H54 (cell line): Measurements from ENCODE around the gene TMPRSS11A.

Experiments used
- DNase-seq: peaks from one replicate; pipeline ENCODE4 v3.0.0; 2011; ENCODE audit warnings: low spot score, mixed read lengths; ENCODE audit not compliant: insufficient read length
- FAIRE-seq: peaks from 3 replicates; lab custom pipeline; 2011; peaks lifted over from hg19 to GRCh38; lab: Jason Lieb, UNC
- POLR2A ChIP-seq: IDR thresholded peaks from 2 replicates; pipeline ENCODE4 v1.6.1; 2011; ENCODE audit warnings: low read depth, mild to moderate bottlenecking, low read length

Gene TMPRSS11A

DNA sequence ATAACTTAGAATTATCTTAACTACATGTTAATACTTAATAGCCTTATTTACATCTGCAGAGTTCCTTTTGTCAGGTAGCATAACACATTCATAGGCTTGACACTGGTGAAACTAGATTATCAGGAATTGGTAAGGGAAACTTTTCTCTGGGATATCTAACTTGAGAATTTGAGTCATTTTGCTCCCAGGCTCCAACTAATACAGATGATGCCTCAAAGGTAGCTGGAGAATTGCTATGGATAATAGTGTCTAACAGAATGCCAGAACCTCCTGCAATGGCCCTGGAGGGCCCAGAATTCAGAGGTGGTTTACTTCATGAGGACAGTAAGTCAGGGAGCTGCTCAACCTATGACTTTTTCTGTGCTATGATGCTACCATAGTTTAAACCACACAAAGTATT, 65.6 kb downstream of the TMPRSS11A start:
- no peak for TF ChIP-seq POLR2A
- no peak for FAIRE-seq
- no peak for DNase-seq

DNA sequence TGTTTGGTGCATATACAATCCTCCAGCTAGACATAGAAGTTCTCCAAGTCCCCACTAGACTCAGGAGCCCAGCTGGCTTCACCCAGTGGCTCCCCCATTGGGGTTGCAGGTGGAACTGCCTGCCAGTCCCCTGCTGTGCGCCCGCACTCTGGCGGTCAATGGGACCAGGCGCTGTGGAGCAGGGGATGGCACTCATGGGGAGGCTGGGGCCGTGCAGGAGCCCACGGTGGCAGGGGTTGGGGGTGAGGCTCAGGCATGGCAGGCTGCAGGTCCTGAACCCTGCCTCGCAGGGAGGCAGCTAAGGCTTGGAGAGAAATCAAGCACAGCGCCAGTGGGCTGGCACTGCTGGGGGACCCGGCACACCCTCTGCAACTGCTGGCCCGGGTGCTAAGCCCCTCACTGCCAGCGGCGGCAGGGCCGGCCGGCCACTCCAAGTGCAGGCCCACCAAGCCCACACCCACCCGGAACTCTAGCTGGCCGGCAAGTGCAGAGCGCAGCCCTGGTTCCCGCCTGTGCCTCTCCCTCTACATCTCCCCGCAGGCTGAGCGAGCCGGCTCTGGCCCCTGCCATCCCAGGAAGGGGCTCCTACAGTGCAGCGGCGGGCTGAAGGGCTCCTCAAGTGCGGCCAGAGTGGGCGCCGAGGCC, 66.8 kb downstream of the TMPRSS11A start:
- DNase-seq (no peak), FAIRE-seq (no peak)
- TF ChIP-seq POLR2A = no peak

DNA sequence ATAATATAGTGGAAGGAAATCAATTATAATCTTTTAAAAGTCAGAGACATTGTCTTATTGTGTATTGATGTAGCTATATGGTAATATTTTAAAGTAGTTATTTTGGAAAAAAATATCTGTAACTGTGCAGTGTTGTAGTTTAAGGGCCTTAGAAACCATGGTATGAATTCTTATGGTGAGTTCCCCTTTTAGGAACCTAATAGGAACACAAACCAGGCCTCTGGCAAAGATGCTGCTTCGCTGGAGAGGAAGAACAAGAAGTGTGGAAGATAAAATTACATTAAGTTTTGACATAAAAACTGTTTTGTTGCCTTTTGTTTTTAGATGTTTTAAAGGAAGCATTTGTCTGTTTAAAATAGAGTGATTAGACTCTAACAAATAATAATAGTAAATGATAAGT, 68.6 kb downstream of the TMPRSS11A start:
- no peak for TF ChIP-seq POLR2A
- DNase-seq (no peak), FAIRE-seq (no peak)

DNA sequence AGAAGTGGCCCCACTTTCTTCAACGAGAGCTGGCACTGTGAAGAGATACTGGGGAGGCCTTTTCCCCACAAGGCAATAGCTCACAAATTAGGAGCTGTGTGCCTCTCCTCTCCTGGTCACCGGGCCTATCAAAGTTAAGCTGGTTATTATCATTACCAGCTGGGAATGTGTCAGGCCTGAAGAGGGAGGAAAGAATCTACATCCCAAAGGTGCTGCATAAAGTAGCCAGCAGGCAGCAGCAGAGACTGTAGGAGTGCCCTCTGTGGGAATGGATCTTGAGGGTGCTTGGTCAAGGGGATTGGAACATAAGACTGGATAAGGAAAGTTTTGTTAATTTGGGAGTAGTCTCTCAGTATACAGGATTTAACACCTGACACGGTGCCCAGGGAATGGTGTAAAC, 70.4 kb downstream of the TMPRSS11A start:
- FAIRE-seq = no peak
- DNase-seq = no peak
- no peak for TF ChIP-seq POLR2A

DNA sequence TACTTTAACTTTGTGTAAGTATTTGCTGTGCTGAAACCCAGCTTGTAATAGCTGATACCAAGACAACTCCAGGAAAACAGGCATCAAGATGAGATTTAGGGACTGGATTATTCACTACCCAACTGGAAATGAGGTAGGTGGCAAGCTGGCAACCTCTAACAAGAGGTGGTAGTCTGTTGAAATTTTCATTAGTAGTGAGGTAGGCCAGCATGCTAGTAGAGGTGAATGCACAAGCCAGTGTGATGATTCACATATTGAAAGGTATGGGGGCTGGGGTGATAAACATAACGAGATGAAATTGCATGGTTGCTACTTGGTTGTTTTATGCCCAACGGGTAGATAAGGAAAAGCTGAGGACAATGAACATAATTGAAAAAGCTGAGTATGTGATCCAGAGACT, 71.0 kb downstream of the TMPRSS11A start:
- no peak for DNase-seq
- TF ChIP-seq POLR2A = no peak
- FAIRE-seq = no peak

DNA sequence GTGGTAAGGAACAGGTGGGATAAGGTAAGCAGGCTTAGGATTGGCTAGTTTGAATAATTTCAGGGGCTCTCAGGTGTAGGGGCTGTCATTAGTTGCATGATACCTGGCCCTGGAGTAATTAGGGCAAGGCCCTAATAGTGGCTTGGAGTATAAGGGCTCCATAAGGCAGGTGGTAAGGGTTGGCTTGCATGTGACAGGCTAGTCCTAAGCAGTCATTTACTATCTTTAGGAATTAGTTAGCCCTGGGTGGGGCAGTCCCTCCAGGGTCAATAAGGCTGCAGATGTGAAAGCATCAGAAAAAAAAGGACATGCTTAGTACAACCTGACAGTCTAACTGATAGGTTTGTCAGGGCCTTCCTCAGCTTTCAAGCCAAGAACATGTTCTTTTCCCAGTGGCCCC, 71.6 kb downstream of the TMPRSS11A start:
- FAIRE-seq = no peak
- DNase-seq = no peak
- TF ChIP-seq POLR2A = no peak

DNA sequence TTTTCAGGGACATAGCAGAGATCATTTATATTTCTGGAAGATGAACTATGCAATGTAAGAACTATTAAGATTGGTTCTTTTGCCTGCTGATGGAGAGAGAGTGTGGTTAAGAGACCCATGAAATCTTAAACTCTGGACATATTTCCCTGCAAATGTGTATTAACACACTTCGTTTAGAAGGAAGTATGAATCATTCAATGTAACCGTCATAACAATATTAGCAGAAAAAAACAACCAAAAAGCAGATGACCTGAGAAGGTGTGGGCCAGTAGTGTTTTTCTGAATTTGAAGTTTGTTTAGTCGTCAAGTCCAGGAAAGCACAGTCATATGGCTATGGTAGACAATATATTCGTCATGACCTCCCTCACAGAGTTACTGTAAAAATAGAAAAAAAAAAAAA, 77.0 kb downstream of the TMPRSS11A start:
- TF ChIP-seq POLR2A = no peak
- DNase-seq (no peak), FAIRE-seq (no peak)

DNA sequence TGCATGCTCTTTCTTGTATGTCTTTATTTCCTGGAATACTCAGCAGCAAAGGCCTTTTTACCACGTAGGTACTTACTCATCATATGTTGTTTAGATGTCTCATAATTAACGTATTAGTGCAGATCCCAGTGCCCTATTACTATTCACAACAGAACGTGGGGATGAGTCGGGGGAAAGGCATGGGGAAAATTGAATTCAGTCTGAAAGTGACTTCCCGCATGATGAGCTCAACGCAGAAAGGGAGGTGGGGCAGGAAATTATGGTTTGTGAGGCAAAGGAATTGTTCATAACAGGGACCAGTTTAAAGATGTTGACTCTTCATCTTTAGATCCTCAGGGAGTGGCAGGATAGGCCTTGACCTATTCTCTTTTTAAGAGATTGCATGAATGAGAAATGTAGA, 77.5 kb downstream of the TMPRSS11A start:
- no peak for TF ChIP-seq POLR2A
- no peak for DNase-seq
- FAIRE-seq = peak; percentile 48

DNA sequence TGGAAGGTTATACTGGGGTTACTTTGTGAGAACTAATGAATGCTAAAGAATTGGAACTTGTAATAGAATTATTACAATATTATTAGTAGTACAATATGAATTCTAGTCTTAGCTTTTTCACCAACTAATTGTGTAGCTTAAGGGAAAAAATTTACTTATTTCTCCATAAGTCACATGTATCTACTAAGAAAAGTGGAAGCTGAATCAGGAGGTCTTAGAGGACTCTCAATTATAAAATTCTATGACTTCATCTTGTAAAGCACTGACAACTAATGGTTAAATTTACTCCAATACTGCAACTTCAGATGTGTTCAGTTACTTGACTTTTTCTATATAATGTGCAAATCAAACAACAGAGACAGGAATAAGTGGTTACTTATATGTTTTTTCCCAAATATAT, 78.6 kb downstream of the TMPRSS11A start:
- no peak for TF ChIP-seq POLR2A
- DNase-seq = no peak
- FAIRE-seq = no peak

DNA sequence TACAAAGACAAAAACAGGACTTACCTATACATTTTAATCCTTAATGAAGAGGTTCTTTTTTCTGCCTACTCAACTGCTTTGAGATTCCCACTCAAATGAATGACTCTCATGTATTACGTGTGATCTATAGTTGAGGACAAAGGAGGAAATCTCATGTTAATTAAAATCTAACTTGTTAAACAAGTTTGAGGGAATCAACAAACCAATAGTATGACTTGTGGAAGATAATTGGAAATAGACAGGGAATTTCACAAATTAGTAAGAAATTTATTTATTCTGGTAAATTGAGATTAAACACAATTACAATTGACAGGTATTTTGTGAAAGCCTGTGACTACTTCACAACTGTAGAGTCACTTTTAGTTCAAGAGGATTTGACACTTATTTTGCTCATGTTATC, 79.4 kb downstream of the TMPRSS11A start, which contains the start of gene TMPRSS11D:
TMPRSS11D (minus strand) TSS at position 101 of the 400 bp plus-strand sequence; CDS start at position 32, 69 bp downstream.
- no peak for TF ChIP-seq POLR2A
- FAIRE-seq (no peak), DNase-seq (no peak)

DNA sequence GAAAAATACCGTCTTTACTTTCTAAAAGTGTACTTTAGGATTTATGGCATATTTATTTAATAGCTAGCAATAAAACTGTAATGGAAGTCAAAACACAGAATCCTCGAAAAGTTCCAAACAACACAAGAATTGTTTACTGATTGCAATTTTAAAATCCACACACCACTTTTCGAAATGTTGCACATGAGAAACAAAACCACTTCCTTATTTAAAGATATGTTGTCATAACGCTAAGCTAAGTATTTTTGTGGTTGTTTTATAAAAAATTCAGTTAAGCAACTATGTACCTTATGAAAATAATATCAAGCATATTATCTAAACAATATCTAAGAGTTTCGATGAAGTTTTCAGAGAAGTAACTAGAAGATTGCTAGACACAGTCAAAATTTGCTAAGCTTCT, 79.8 kb downstream of the TMPRSS11A start:
- TF ChIP-seq POLR2A = no peak
- FAIRE-seq (no peak), DNase-seq (no peak)

DNA sequence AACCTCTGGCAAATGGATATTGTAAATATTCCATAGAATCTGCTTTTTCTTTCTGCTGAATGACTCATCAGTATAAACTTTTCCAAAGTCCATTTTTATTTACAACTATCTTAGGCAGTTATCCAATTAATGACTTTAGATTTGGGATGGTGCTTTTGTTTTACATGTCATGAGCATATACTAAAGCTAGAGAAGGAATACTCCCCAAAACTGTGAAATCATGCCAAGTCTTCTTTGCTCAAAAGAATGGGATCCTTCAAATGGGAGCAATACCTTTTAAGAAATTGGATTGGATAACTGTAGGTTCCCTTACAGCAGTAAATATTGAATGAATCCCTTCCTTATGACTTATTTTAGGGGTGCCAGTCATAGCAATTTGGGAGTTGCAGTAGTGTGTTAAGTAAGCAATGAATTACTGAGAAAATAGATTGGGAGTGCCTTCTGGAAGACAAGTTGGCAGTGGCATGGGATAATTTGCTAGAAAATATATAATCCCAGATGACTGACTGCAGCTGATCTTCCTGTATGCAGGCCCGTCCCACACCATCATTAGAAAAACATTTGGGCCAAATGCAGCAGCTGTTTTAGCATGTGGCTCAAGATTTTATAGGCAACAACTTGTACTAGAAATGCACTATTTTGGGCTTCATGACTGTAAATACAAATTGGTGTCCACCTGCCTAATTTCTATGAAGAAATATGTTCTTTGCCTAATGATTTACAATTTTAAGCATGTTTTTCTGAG, 82.3 kb downstream of the TMPRSS11A start:
- FAIRE-seq = no peak
- no peak for TF ChIP-seq POLR2A
- no peak for DNase-seq

DNA sequence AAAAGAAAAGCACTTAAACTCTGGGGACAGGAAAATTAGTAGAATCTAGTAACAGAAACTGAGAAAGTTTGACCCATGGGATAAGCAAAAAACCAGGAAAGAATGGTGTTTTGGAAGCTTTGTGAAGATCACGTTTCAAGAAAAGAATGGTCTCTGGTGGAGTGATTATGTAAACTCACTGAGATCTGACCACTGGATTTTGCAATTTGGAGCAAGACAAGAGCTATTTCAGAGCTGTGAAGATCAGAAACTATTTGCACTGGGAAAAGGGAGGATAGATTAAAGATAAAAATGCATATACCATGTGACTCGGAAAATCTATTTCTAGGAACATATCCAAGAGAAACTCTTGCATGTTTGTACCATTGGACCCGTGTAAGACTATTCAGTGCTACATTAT, 83.8 kb downstream of the TMPRSS11A start:
- FAIRE-seq = no peak

DNA sequence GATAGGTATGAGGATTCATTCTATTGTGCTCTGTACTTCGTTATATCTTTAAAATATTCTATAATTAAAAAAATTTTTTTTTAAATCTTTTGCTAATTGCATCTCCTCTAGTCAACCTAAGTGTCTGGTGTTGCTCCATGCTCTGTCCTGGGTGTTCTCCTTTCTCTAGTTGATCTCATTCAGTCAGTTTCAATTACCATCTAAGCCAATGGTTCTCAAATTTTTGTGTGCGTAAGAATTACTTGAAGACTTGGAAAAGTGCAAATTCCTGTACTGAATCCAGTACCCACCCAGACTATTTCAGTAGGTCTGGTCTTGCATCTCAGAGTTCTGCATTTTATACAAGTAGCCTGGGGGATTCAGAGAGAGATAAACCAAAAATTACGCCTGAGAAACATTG, 86.2 kb downstream of the TMPRSS11A start:
- no peak for TF ChIP-seq POLR2A
- no peak for DNase-seq
- no peak for FAIRE-seq

More for the DNA sequence above, 83.8 kb downstream of the TMPRSS11A start:
- no peak for TF ChIP-seq POLR2A
- DNase-seq = no peak

DNA sequence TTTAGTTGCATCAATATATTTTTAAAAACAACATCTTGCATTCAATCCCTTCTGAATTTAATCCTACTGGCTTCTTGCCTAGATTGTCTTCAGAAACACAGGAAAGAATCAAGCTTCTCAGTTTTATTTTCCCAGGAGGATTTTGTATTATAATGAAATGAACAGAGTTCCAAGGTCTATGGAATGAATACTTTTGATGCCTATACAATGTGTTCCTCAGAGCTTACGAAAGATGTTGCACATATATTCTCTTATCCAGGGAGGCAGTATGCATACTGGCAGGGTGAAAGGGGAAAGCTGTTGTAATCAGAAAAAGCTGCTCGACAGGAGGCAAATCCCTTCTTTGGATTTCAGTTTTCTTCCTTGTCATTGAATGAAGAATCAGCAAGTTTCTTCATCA, 88.3 kb downstream of the TMPRSS11A start:
- FAIRE-seq (no peak), DNase-seq (no peak)
- no peak for TF ChIP-seq POLR2A

DNA sequence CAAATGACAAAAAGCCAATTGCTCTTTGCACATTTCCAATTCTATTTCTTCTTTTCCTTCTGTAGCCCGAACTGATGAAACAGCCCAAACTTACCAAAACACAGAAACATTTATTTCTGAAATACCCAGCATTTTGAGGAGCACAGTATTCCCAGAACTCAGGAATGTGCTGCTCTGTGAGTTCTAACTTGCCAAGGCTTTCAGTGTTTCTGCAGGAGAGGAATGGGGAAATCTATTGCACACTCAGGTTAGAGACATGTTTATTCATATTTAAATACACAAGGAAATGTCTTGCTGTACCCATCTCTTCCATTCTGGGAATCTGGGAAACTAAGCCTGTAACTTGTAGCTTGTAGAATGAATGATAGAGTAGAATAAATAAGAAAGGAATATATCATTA, 90.2 kb downstream of the TMPRSS11A start:
- no peak for TF ChIP-seq POLR2A
- DNase-seq (no peak), FAIRE-seq (no peak)
